T-cell (primary cell): ENCODE measurements around the gene ZXDC. TPM values are rescaled to one million over a fixed set of nuclear protein-coding genes. Genes with fewer than 3 reads are reported as not detected.

Source experiments
- ATAC-seq, 4 experiments: fragments of 200-7000 bp in 3 of 4; fragments of 150-1000 bp in 1 of 4; cut with Tn5 transposase; replicated peaks in 1 of 4; 1 replicate in 3 of 4; 2 replicates in 1 of 4; pipeline ENCODE4 v1.10.0; 2021; ENCODE audit warnings: moderate library complexity in 3 of 4, mild to moderate bottlenecking in 2 of 4, moderate number of reproducible peaks in 1 of 4
- CTCF ChIA-PET, 2 donors: fragments of 300-600 bp; sonication (Branson Sonifier 250); formaldehyde crosslinking; loops; one replicate each; lab custom pipeline; 2022; ENCODE audit warnings: antibody characterized with exemption in 2 of 2; lab: Charles Lee
- POLR2A ChIA-PET, 2 donors: fragments of 300-600 bp; sonication (Branson Sonifier 250); formaldehyde crosslinking; loops; one replicate each; lab custom pipeline; 2022; ENCODE audit warnings: antibody characterized with exemption in 2 of 2; lab: Charles Lee
- DNase-seq, 35 experiments: peaks; one replicate each; pipeline versions ENCODE4 v3.0.0 to v3.0.0-alpha.2; 2013 to 2023
- H3K27ac ChIP-seq: one replicate; pipeline ENCODE4 v1.5.1; 2013; ENCODE audit warnings: low read length
- H3K27me3 ChIP-seq, 2 experiments: replicated peaks in 1 of 2; 1 replicate in 1 of 2; 2 replicates in 1 of 2; pipeline versions ENCODE4 v1.6.1 to v1.7.0; 2013; ENCODE audit warnings: low read length in 1 of 2, mixed read lengths in 1 of 2; ENCODE audit not compliant: control insufficient read depth in 2 of 2, insufficient read depth in 2 of 2; ENCODE audit errors: extremely low read depth in 1 of 2
- H3K36me3 ChIP-seq, 2 donors: 1 replicate in 1 of 2; 2 replicates in 1 of 2; pipeline versions ENCODE4 v1.6.1 to v1.7.0; 2013; ENCODE audit warnings: low read length in 1 of 2; ENCODE audit not compliant: control insufficient read depth in 2 of 2, insufficient read depth in 1 of 2; ENCODE audit errors: extremely low read depth in 1 of 2
- H3K4me1 ChIP-seq, 2 experiments: 1 replicate in 1 of 2; 2 replicates in 1 of 2; pipeline versions ENCODE4 v1.6.1 to v1.7.0; 2013; ENCODE audit warnings: low read length in 2 of 2, mixed read lengths in 1 of 2; ENCODE audit not compliant: insufficient read depth in 2 of 2, control insufficient read depth in 1 of 2; ENCODE audit errors: extremely low read depth in 1 of 2
- H3K4me3 ChIP-seq, 2 donors: 1 replicate in 1 of 2; 2 replicates in 1 of 2; pipeline versions ENCODE4 v1.5.1 to v1.7.0; 2013; ENCODE audit warnings: mild to moderate bottlenecking in 2 of 2, low read length in 1 of 2, moderate library complexity in 1 of 2; ENCODE audit not compliant: control insufficient read depth in 1 of 2; ENCODE audit errors: extremely low read depth in 1 of 2
- H3K9me3 ChIP-seq: 2 replicates; pipeline ENCODE4 v1.7.0; 2013
- H3K27ac Mint-ChIP-seq, 2 donors: one replicate each; pipeline ENCODE4 v1.8.0; 2020 to 2021; ENCODE audit warnings: mild to moderate bottlenecking in 2 of 2, mixed read lengths in 2 of 2
- H3K27me3 Mint-ChIP-seq, 2 donors: one replicate each; pipeline ENCODE4 v1.8.0; 2021 to 2022; ENCODE audit warnings: mixed read lengths in 2 of 2
- H3K36me3 Mint-ChIP-seq: one replicate; pipeline ENCODE4 v1.8.0; 2021; ENCODE audit warnings: mixed read lengths
- H3K4me1 Mint-ChIP-seq, 3 donors: one replicate each; pipeline ENCODE4 v1.8.0; 2020 to 2022; ENCODE audit warnings: mixed read lengths in 3 of 3, mild to moderate bottlenecking in 1 of 3
- H3K4me3 Mint-ChIP-seq, 3 donors: one replicate each; pipeline ENCODE4 v1.8.0; 2020 to 2022; ENCODE audit warnings: mild to moderate bottlenecking in 3 of 3, mixed read lengths in 3 of 3, moderate library complexity in 3 of 3
- H3K9me3 Mint-ChIP-seq, 3 donors: one replicate each; pipeline ENCODE4 v1.8.0; 2020 to 2022; ENCODE audit warnings: mixed read lengths in 3 of 3
- WGBS: methylation state at CpG from one replicate; pipeline ENCODE4 v1.1.5; 2013; ENCODE audit warnings: missing lambda C conversion rate; ENCODE audit not compliant: insufficient coverage; 5-methylcytosine and 5-hydroxymethylcytosine counted together
- total RNA-seq, 35 experiments: library from RNA in 6 of 35; stranded (reverse) in 6 of 35; fragments of 120-200 nt in 1 of 35; gene quantifications; one replicate each; pipeline versions ENCODE4 v1.2.1 to v1.2.4 and lab custom pipeline; 2013 to 2026

Gene ZXDC
- total RNA-seq, 5 donors from 2014 or later (not counting 1 experiment from before 2014, with no cell fraction given): 57.6 to 68.7 (median 61.8) TPM

GRCh38 chr3:126472277-126473006 lies 3.2 kb downstream of the ZXDC start:
- Mint-ChIP-seq H3K27me3 (no peaks in the 10 kb centered on the region), H3K36me3 (peaks cover 47% of the 10 kb centered on the region), H3K4me3 (peak overlapping the region; percentile 71 to 91 (median 87)), H3K9me3 (no peaks in the 10 kb centered on the region), H3K4me1 (peaks cover 61 to 70% (median 68%) of the 10 kb centered on the region in 3 donors), H3K27ac (peak overlapping the region; percentile 26 to 53)
- Histone ChIP-seq H3K4me1 (peaks cover 20 to 48% of the 10 kb centered on the region in 2 experiments), H3K36me3 (peaks cover 11 to 49% of the 10 kb centered on the region in 2 donors), H3K27me3 (no peaks in the 10 kb centered on the region), H3K9me3 (no peaks in the 10 kb centered on the region), H3K27ac (no peak overlapping the region), H3K4me3 (no peak overlapping the region)
- CTCF ChIA-PET: no interaction called here
- ATAC-seq: no peak
- POLR2A ChIA-PET: interaction anchor here in 1 of 2 donors (0.7 kb wide), 1 partner anchor 538 kb away, joined by 8 read pairs; no protein-coding TSS in a partner anchor
- DNase-seq: peak in 4 of 35 experiments; percentile 10 to 47 (median 18)
- 94% methylated on average over 3 of the region's 8 CpGs for WGBS

- WGBS: 100% methylated on average over 7 of the region's 11 CpGs
- peaks cover 18 to 78% of the 10 kb centered on the region in 2 donors for H3K36me3 ChIP-seq
- ATAC-seq (no peak), DNase-seq (no peak)
- H3K4me3 ChIP-seq: no peak overlapping the region
- Mint-ChIP-seq H3K4me3 (no peak overlapping the region), H3K9me3 (no peaks in the 10 kb centered on the region), H3K36me3 (peaks cover 67% of the 10 kb centered on the region), H3K27ac (no peak overlapping the region), H3K4me1 (peaks cover 46 to 76% (median 68%) of the 10 kb centered on the region in 3 donors), H3K27me3 (no peaks in the 10 kb centered on the region)
- H3K9me3 ChIP-seq: no peaks in the 10 kb centered on the region
- no peaks in the 10 kb centered on the region for H3K27me3 ChIP-seq
- ChIA-PET CTCF (no interaction called here), POLR2A (no interaction called here)
- peaks cover 20 to 38% of the 10 kb centered on the region in 2 experiments for H3K4me1 ChIP-seq
- H3K27ac ChIP-seq: no peak overlapping the region
These were observed 6.2 kb downstream of the ZXDC start for GRCh38 chr3:126469479-126469878.

DNA sequence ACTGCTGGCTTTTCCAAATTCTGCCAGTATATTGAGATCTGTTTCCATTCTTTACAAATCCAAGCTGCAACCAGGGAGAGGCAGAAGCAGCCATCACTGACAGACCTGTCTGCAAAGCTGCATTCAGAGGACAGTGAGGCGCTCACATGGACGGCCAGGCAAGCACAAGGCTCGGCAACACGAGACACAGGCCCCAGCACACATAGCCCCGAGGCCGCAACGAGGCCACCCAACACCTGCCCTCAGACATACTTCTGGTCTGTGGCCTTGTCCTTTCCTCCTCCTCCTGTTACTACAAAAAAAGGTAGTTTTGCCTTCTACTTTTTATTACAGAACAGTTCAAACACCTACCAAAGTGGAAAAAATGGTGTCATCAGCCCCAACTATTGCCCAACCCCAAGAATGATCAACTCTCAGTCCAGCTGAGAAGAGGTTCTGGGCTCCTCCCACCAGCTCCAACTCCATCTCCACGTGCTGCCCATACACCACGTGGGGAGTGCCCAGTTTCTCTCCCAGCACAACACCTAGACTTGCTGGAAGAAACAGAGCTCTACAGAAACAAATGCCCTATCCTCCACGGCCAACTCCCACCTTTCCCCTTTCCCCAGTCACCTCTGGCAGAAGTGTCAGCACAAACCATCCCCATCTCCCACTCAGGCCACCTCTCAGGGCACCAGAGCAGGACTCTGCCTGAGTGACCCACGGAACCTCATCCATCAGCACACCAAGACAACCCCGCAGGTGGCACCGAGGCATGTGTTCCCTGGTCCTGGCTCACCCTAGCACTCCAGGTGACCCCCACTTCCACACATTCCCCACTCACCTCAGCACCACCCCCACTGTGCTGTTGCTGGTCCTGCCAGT lies 7.4 kb downstream of the ZXDC start:
- peaks cover 12 to 26% of the 10 kb centered on the region in 2 experiments for H3K4me1 ChIP-seq
- H3K36me3 ChIP-seq: peaks cover 21 to 89% of the 10 kb centered on the region in 2 donors
- no peak for DNase-seq
- ChIA-PET CTCF (interaction anchor here in 1 of 2 donors (0.6 kb wide), 1 partner anchor 1079 kb away, joined by 3 read pairs; no protein-coding TSS in a partner anchor), POLR2A (no interaction called here)
- H3K27me3 ChIP-seq: no peaks in the 10 kb centered on the region
- H3K27me3 Mint-ChIP-seq: no peaks in the 10 kb centered on the region
- no peak overlapping the region for H3K27ac ChIP-seq
- H3K4me3 ChIP-seq: no peak overlapping the region
- WGBS: 84% methylated on average over 11 of the region's 13 CpGs
- peaks cover 63% of the 10 kb centered on the region for H3K36me3 Mint-ChIP-seq
- H3K9me3 Mint-ChIP-seq: no peaks in the 10 kb centered on the region
- peaks cover 39 to 66% (median 58%) of the 10 kb centered on the region in 3 donors for H3K4me1 Mint-ChIP-seq
- no peak overlapping the region for H3K27ac Mint-ChIP-seq
- ATAC-seq: no peak
- no peaks in the 10 kb centered on the region for H3K9me3 ChIP-seq
- no peak overlapping the region for H3K4me3 Mint-ChIP-seq

- CTCF ChIA-PET: interaction anchor here in 1 of 2 donors (0.5 kb wide), 1 partner anchor 1179 kb away, joined by 4 read pairs; no protein-coding TSS in a partner anchor
These were observed 8.1 kb downstream of the ZXDC start for GRCh38 chr3:126467611-126467955.

GRCh38 chr3:126466886-126467610 lies 8.6 kb downstream of the ZXDC start:
- H3K27me3 Mint-ChIP-seq: no peaks in the 10 kb centered on the region
- CTCF ChIA-PET: interaction anchor here in 1 of 2 donors (0.5 kb wide), 1 partner anchor 1179 kb away, joined by 4 read pairs; no protein-coding TSS in a partner anchor
- peaks cover 3 to 14% of the 10 kb centered on the region in 2 experiments for H3K4me1 ChIP-seq
- H3K36me3 Mint-ChIP-seq: peaks cover 58% of the 10 kb centered on the region
- no peak for ATAC-seq
- no peaks in the 10 kb centered on the region for H3K9me3 Mint-ChIP-seq
- DNase-seq: no peak
- H3K4me1 Mint-ChIP-seq: peaks cover 27 to 54% (median 46%) of the 10 kb centered on the region in 3 donors
- no peaks in the 10 kb centered on the region for H3K27me3 ChIP-seq
- H3K27ac Mint-ChIP-seq: peak overlapping the region in 1 of 2 donors; percentile 68
- no peak overlapping the region for H3K4me3 Mint-ChIP-seq
- no peaks in the 10 kb centered on the region for H3K9me3 ChIP-seq
- POLR2A ChIA-PET: no interaction called here
- peaks cover 23 to 92% of the 10 kb centered on the region in 2 donors for H3K36me3 ChIP-seq
- H3K4me3 ChIP-seq: no peak overlapping the region
- 65% methylated on average over 8 of the region's 19 CpGs for WGBS
- no peak overlapping the region for H3K27ac ChIP-seq

More at GRCh38 chr3:126467611-126467955, 8.1 kb downstream of the ZXDC start:
- H3K27me3 Mint-ChIP-seq: no peaks in the 10 kb centered on the region
- H3K9me3 Mint-ChIP-seq: no peaks in the 10 kb centered on the region
- peaks cover 8 to 19% of the 10 kb centered on the region in 2 experiments for H3K4me1 ChIP-seq
- H3K27me3 ChIP-seq: no peaks in the 10 kb centered on the region
- no peak overlapping the region for H3K27ac ChIP-seq
- H3K9me3 ChIP-seq: no peaks in the 10 kb centered on the region
- H3K4me3 ChIP-seq: no peak overlapping the region
- H3K4me3 Mint-ChIP-seq: no peak overlapping the region
- no peak overlapping the region for H3K27ac Mint-ChIP-seq
- POLR2A ChIA-PET: no interaction called here
- peaks cover 57% of the 10 kb centered on the region for H3K36me3 Mint-ChIP-seq
- no peak for ATAC-seq
- no peak for DNase-seq
- H3K36me3 ChIP-seq: peaks cover 21 to 89% of the 10 kb centered on the region in 2 donors
- H3K4me1 Mint-ChIP-seq: peaks cover 33 to 59% (median 51%) of the 10 kb centered on the region in 3 donors
- 86% methylated on average over 7 of the region's 8 CpGs for WGBS
